SHP77 treated with DMSO at 0.1 percent for 48 hours (cell line): ENCODE measurements around the gene CTAG2.
A peak's percentile ranks its signal among the peaks of the same experiment; 100 is the strongest.
"Not testable (repeated sequence)": the region's sequence is repeated elsewhere in the genome, so short reads cannot be mapped to it uniquely, and the experiment has no call there.

Experiments used
- DNase-seq: peaks from one replicate; lab custom pipeline; 2025; lab: John Stamatoyannopoulos, UW

The CTAG2 gene

GRCh38 chrX:154648931-154649330 lies 4.4 kb downstream of the CTAG2 start:
- no peak for DNase-seq

GRCh38 chrX:154645745-154646378 lies 7.5 kb downstream of the CTAG2 start:
- DNase-seq: not testable (repeated sequence)

- not testable (repeated sequence) for DNase-seq
Measured at GRCh38 chrX:154643708-154644107, 9.7 kb downstream of the CTAG2 start.

GRCh38 chrX:154641740-154642139 lies 11.6 kb downstream of the CTAG2 start:
- not testable (repeated sequence) for DNase-seq

GRCh38 chrX:154633661-154634060 lies 19.7 kb downstream of the CTAG2 start:
- DNase-seq: not testable (repeated sequence)

- not testable (repeated sequence) for DNase-seq
Measured at GRCh38 chrX:154630949-154631348, 22.4 kb downstream of the CTAG2 start.

GRCh38 chrX:154628960-154629359 lies 24.4 kb downstream of the CTAG2 start:
- DNase-seq: not testable (repeated sequence)

GRCh38 chrX:154620767-154621414 lies 32.5 kb downstream of the CTAG2 start:
- DNase-seq: not testable (repeated sequence)

GRCh38 chrX:154619182-154619581 lies 34.2 kb downstream of the CTAG2 start, which contains the start of gene CTAG1B:
Gene CTAG1B, minus strand, starts transcription at chrX:154619282. Its CDS starts 64 bp downstream, at chrX:154619218.
- not testable (repeated sequence) for DNase-seq

- not testable (repeated sequence) for DNase-seq
Measured at GRCh38 chrX:154613586-154613985, 39.8 kb downstream of the CTAG2 start.

- not testable (repeated sequence) for DNase-seq
Measured at GRCh38 chrX:154611146-154611545, 42.2 kb downstream of the CTAG2 start.

GRCh38 chrX:154608823-154609222 lies 44.6 kb downstream of the CTAG2 start:
- DNase-seq: not testable (repeated sequence)

- DNase-seq: not testable (repeated sequence)
Measured at GRCh38 chrX:154607976-154608375, 45.4 kb downstream of the CTAG2 start.

GRCh38 chrX:154607370-154607769 lies 46.0 kb downstream of the CTAG2 start:
- peak; percentile 28 for DNase-seq

GRCh38 chrX:154605566-154605965 lies 47.8 kb downstream of the CTAG2 start:
- no peak for DNase-seq

- no peak for DNase-seq
Measured at GRCh38 chrX:154603438-154604430, 49.6 kb downstream of the CTAG2 start.

- no peak for DNase-seq
Measured at GRCh38 chrX:154602766-154603437, 50.5 kb downstream of the CTAG2 start.

GRCh38 chrX:154602226-154602625 lies 51.2 kb downstream of the CTAG2 start:
- no peak for DNase-seq
